Gastrocnemius medialis (tissue), 4 donors: ENCODE measurements around the gene CACNA2D3.

Source experiments
- POLR2A ChIP-seq, 2 donors: fragments of 450-650 bp; IDR thresholded peaks; one replicate each; pipeline ENCODE4 v1.6.1; 2017; ENCODE audit warnings: antibody characterized with exemption in 2 of 2, mild to moderate bottlenecking in 2 of 2, moderate library complexity in 2 of 2
- TF ChIP-seq, protein P1 (sequence below), 5 experiments: fragments of 450-650 bp in 3 of 5; fragments of 200-600 bp in 2 of 5; sonication (generic) in 2 of 5; IDR thresholded peaks in 4 of 5; conservative IDR thresholded peaks in 1 of 5; 1 replicate in 4 of 5; 2 replicates in 1 of 5; pipeline ENCODE4 v1.5.1; 2016 to 2019; ENCODE audit warnings: antibody characterized with exemption in 5 of 5, mild to moderate bottlenecking in 3 of 5, moderate library complexity in 3 of 5

DNA sequence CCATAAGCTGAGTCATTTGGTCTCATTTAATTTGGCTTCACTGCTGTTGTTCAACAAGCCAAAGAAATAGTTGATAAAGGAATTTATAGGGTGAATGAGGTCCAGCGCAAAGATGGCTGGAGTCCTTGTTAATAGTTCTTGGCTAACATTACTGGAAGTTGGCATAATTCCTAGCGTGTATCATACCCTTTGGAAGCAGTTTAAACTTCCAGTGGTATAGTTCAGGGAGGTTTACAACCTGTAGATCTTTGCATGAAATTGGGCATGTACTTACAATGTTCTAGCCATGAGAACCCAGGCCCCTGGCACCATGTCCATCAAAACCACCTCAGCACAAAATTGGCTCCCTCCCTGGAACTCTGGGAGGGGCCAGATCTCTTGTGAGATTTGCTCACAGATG lies 424.7 kb downstream of the CACNA2D3 start:
- TF ChIP-seq, protein P1, sequence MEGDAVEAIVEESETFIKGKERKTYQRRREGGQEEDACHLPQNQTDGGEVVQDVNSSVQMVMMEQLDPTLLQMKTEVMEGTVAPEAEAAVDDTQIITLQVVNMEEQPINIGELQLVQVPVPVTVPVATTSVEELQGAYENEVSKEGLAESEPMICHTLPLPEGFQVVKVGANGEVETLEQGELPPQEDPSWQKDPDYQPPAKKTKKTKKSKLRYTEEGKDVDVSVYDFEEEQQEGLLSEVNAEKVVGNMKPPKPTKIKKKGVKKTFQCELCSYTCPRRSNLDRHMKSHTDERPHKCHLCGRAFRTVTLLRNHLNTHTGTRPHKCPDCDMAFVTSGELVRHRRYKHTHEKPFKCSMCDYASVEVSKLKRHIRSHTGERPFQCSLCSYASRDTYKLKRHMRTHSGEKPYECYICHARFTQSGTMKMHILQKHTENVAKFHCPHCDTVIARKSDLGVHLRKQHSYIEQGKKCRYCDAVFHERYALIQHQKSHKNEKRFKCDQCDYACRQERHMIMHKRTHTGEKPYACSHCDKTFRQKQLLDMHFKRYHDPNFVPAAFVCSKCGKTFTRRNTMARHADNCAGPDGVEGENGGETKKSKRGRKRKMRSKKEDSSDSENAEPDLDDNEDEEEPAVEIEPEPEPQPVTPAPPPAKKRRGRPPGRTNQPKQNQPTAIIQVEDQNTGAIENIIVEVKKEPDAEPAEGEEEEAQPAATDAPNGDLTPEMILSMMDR (IDR thresholded peaks at IDR 0.05 in 4 of 5, conservative IDR thresholded peaks at IDR 0.05 in 1 of 5): no peak
- TF ChIP-seq POLR2A (IDR thresholded peaks at IDR 0.05): no peak
